HG02943 (cell line): ENCODE results near the gene TCFL5.
"Not testable (repeated sequence)": the region's sequence is repeated elsewhere in the genome, so short reads cannot be mapped to it uniquely, and the experiment has no call there.

Source experiments
- ATAC-seq: cut with Tn5 transposase; IDR thresholded peaks from one replicate; pipeline ENCODE4 v1.9.1; 2021; ENCODE audit warnings: mild to moderate bottlenecking, low read depth, moderate library complexity; ENCODE audit not compliant: unreplicated experiment

TCFL5 gene

GRCh38 chr20:62859721-62860120 lies 1.9 kb downstream of the TCFL5 start:
- no peak for ATAC-seq

DNA sequence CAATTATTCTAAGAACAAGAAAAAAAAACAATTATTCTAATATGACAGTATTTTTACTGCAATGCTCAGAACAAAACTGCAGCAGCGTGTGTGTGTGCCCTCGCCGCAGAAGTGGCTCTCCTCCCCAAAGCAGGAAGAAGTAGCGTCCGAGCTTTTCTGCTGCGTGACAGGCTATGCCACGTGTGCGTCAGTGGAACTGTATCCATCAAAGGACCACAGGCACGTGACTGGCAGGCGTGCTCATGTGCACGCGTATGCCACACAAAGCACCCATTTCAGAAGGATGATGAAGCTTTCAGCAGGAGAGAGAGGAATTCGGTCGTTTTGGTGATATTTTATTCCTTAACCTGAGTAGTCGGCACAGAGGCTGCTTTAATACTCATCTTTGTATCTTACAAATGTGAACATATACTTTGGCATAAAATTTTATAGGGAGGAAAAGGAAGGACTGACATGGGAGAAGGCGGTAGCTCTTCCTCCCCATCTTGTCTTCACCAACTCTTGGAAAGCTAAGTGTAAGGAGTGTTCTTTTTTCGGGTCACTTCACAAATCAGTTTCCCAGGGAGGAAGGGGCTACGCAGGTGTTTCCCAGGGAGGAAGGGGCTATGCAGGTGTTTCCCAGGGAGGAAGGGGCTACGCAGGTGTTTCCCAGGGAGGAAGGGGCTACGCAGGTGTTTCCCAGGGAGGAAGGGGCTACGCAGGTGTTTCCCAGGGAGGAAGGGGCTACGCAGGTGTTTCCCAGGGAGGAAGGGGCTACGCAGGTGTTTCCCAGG lies 3.4 kb downstream of the TCFL5 start:
- no peak for ATAC-seq

- no peak for ATAC-seq
These were observed 4.5 kb downstream of the TCFL5 start for GRCh38 chr20:62856931-62857619.

DNA sequence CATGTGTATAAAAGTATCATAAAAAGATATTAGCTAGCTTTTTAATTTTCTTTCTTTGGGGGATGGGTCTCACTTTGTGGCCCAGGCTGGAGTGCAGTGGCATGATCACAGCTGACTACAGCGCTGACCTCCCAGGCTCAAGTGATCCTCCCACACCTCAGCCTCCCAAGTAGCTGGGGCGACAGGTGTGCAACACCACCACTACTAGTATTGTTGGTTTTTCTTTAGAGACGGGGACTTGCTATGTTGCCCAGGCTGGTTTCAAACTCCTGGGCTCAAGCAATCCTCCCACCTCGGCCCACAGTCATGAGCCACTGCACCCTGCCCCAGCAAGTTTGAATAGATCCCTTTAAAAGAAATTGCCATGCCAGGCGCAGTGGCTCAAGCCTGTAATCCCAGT lies 6.5 kb downstream of the TCFL5 start:
- no peak for ATAC-seq

DNA sequence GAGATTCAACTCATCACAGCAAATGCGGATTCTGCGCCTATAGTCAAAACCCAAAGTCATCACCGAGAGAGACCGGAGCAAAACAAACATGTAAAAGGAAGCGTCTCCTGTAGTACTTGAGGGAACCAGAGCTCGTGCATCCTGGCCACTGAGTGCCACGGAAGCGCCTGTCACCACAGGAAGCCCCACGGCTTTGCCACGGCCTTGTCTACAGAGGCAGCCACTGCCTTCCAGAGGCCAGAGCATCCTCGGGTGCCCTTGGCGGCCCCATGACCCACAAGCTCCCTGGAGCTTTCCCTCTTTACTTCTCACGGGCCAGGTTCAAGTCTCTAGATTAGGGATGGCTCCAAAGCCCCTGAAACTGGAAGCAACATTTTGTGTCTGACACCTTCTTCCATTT lies 7.5 kb downstream of the TCFL5 start:
- ATAC-seq, result no peak

GRCh38 chr20:62853304-62853703 lies 8.3 kb downstream of the TCFL5 start:
- ATAC-seq, result not testable (repeated sequence)

- ATAC-seq, result no peak
These were observed 8.8 kb downstream of the TCFL5 start for GRCh38 chr20:62852841-62853240.

GRCh38 chr20:62852196-62852595 lies 9.4 kb downstream of the TCFL5 start:
- no peak for ATAC-seq

- ATAC-seq, result no peak
These were observed 11.2 kb downstream of the TCFL5 start for GRCh38 chr20:62850333-62850974.

DNA sequence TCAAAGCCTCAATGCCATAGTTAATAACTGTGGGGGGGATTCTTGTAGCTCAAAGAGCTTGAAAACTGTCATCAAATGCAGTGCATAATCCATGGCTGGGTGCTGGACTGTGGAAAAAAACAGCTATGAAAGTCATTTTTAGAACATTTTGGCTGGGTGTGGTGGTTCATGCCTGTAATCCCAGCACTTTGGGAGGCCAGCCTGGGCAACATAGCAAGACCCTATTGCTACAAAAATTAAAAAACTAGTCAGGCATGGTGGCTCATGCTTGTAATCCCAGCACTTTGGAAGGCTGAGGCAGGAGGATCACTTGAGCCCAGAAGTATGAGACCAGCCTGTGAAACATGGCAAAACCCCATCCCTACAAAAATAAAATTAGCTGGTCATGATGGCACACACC lies 12.2 kb downstream of the TCFL5 start:
- ATAC-seq, result no peak

DNA sequence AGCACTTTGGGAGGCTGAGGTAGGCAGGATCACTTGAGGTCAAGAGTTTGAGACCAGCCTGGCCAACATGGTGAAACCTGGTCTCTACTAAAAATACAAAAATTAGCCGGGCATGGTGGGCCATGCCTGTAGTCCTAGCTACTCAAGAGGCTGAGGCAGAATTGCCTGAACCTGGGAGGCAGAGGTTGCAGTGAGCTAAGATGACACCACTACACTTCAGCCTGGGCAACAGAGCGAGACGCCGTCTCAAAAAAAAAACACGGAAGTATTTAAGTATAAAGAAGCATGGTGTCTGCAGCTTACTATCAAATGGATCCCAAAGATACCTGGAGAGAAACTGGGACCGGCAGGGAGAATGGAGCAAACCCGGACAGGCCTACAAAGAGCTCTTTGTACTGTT lies 12.7 kb downstream of the TCFL5 start:
- ATAC-seq, result not testable (repeated sequence)

DNA sequence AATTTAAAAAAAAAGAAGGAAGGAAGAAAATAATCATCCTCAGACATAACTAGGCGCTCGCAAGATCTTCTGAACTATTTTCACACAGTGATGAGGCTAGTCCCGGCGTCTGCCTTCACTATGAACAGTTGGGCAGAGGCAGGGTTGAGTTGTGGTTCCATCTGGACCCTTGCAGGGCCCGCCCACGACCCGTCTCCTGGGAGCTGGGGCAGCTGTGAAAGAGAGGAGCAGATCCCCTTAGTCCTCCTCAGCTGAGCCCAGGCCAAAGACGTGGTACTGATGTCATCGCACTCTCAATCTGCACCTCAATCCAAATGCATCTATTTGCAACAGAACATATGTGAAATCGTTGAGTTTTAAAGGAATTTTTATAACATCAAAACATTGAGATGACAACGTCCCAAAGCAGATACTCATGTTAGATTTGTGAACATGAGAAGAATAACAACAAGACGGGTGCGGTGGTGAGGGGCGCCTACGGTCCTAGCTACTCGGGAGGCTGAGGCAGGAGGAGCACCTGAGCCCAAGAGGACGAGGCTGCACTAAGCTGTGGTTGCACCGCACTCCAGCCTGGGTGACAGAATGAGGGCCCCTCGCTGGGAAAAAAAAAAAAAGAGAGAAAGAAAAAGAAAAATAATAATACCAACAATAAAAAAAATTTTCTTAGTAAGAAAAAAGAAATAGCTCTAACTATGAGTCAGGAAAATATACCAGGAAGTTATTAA lies 15.3 kb downstream of the TCFL5 start:
- no peak for ATAC-seq

DNA sequence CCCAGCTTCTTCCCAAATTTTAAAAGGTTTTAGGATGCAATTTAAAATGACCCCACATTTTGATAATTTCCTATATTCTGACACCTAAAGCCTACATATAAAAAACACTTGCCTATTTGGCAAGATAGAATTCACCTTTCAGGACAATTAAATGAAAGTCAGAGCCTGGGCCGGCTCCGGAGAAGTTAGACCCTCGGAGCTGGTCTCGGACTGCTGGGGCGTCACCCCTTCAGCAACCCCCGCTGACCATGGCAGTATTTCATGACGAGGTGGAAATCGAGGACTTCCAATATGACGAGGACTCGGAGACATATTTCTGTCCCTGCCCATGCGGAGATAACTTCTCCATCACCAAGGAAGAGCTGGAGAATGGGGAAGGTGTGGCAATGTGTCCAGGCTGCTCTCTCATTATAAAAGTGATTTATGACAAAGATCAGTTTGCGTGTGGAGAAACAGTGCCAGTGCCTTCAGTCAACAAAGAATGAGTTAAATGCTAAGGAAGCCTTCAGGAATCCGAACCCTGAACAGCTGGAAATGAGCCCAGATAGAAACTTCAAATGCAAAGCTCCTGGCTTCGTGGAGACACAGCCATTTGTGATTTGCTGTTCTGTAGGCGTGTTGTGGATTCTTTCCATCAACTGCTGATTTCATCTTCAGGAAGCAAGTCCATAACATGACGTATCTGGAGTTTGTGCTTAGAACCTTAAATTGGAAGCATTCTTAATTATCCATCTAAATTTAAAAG lies 16.0 kb downstream of the TCFL5 start:
- no peak for ATAC-seq

DNA sequence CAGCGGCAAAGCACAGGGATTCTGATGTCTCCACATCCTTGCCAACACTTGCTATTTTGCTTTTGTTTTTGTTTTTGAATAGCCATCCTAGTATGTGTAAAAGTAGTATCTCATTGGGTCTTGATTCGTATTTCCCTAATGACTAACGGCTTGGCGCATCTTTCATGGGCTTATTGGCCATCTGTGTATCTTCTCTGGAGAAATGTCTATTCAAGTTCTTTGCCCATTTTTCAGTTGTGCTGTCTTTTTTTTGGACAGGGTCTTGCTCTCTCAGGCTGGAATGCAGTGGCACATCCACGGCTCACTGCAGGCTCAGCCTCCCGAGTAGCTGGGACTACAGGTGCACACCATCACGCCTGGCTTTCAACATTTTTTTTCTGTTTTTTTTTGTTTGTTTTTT lies 17.4 kb downstream of the TCFL5 start:
- no peak for ATAC-seq

GRCh38 chr20:62843656-62844055 lies 18.0 kb downstream of the TCFL5 start:
- no peak for ATAC-seq

DNA sequence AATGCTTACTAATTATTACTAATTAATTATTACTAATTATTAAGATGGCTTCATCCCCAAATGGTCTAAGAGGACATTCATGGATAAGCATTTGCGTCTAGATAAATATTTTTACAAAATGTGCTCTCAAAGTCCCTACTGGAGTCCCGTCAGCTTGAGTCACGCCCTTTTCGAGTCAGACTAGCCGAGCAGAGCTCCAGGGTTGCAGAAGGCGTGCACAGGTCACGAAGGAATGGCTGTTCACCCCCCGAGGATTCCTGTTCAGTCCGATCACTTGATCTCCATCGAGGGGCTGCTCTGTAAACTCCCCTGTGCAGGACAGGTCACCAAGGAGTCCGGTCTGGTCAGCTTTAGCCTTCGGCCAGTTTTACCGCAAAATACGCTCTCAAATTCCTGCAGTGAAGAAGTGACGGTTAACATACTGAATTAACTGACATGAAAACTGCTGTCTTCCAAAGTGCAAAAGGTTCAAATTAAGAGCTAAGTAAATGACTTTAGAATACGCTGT lies 19.9 kb downstream of the TCFL5 start:
- no peak for ATAC-seq

DNA sequence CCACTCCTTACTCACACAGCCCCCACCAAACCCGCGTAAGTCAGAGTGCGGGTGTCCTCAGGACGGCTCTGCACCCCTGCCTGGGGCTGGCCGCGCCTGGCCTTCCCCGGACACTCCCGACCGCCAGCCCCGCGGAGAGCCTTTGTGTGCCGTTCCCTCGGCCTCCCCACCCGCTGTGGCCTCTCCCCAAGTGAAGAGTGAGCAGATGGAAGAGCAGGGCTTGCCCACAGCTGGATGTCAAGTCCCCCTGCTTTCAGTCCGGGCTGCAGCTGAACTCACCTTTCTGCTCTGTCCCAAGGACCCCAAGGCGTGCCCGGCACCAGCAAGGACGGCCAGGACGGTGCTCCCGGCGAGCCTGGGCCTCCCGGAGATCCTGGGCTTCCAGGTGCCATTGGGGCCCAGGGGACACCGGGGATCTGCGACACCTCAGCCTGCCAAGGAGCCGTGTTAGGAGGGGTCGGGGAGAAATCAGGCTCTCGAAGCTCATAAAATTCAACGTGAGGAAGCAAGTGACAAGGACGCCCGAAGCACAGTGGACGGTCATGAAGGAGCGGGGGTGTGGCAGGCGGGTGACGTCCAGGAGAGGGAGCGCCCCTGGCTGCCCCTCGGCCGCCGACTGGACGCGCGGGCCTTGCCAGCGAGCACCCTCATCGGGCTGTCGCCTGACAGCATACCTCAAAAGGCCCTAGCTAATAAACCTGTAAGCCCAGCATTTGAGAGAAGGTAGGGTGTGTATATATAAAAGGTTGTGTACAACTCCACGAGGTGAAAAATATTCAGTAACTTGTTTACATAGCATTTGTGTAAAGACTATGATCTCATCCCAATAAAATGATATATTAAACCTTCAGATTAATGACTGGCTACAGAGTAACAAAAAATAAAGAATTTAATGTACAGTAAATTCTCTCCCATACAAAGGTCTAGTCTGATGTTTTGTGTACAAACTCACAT lies 21.1 kb downstream of the TCFL5 start:
- no peak for ATAC-seq

GRCh38 chr20:62839816-62840215 lies 21.8 kb downstream of the TCFL5 start:
- no peak for ATAC-seq

DNA sequence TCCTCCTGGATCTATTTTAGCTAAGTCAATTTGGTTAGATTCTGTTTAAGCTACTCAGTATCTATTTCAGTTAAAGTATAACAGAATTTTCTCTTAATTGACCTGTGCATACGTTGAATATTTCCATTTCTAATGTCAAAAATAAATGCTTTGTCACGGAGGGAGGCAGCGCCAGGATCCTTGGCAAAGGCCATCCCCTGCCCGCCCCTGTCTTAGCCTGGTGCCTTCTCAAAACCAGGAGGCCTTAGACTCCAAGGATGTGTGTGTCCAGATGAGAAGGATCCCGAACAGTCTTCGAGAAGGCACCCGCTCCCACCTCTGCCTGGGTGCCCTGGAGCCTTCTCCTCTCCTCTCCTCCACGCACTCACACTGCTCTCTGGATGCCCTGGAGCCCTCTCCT lies 22.4 kb downstream of the TCFL5 start:
- ATAC-seq, result no peak
